AG04450 (cell line): ENCODE data around the gene SLC22A5. TPM values are rescaled to one million over a fixed set of nuclear protein-coding genes. Genes with fewer than 3 reads are reported as not detected.
A peak's percentile ranks its signal among the peaks of the same experiment; 100 is the strongest.

Source experiments
- CTCF ChIA-PET: fragments of 300-600, 350-600 bp; formaldehyde crosslinking; extraction: SDS; loops from one replicate; lab custom pipeline; 2022; ENCODE audit warnings: antibody characterized with exemption, inconsistent platforms; lab: Charles Lee
- POLR2A ChIA-PET: fragments of 350-600 bp; formaldehyde crosslinking; extraction: SDS; loops from one replicate; lab custom pipeline; 2021; ENCODE audit warnings: antibody characterized with exemption, inconsistent platforms; lab: Yijun Ruan, JAX
- DNase-seq: peaks from one replicate; pipeline ENCODE4 v3.0.0-alpha.2; 2011; ENCODE audit warnings: low read depth, low spot score
- H3K27ac ChIP-seq: one replicate; pipeline ENCODE4 v1.5.1; 2012; ENCODE audit warnings: low read depth, low read length, control low read depth
- H3K27me3 ChIP-seq: one replicate; pipeline ENCODE4 v1.6.0; 2012; ENCODE audit warnings: low read length; ENCODE audit not compliant: control insufficient read depth, insufficient read depth
- H3K4me3 ChIP-seq: 2 replicates; pipeline ENCODE4 v1.5.1; 2011; ENCODE audit warnings: mild to moderate bottlenecking, low read depth, low read length, control low read depth
- H3K9me3 ChIP-seq: 2 replicates; pipeline ENCODE4 v1.5.1; 2012; ENCODE audit warnings: low read length; ENCODE audit not compliant: control insufficient read depth, insufficient read depth
- CTCF ChIP-seq: IDR thresholded peaks from 2 replicates; pipeline ENCODE4 v1.5.1; 2011; ENCODE audit warnings: low read depth, low read length, control low read depth, inconsistent platforms
- polyA plus RNA-seq: library from polyadenylated mRNA; depleted of rRNA; stranded (reverse); fragments of >200 nt; gene quantifications from 2 replicates; pipeline ENCODE4 v1.2.3, GENCODE V29; 2011

SLC22A5 gene
- polyA plus RNA-seq, 1 experiment, result 6.9 TPM

- ChIA-PET CTCF (interaction anchor here (1.1 to 3.6 kb wide), 3 partner anchors 120 to 438 kb away, joined by 4 to 16 read pairs (median 6); no protein-coding TSS in a partner anchor), POLR2A (no interaction called here)
- no peak for TF ChIP-seq CTCF
- Histone ChIP-seq H3K9me3 (no peaks in the 10 kb centered on the region), H3K27ac (no peak overlapping the region), H3K27me3 (no peaks in the 10 kb centered on the region), H3K4me3 (no peak overlapping the region)
- no peak for DNase-seq
Observed at GRCh38 chr5:132381614-132382013, 12.1 kb downstream of the SLC22A5 start.

DNA sequence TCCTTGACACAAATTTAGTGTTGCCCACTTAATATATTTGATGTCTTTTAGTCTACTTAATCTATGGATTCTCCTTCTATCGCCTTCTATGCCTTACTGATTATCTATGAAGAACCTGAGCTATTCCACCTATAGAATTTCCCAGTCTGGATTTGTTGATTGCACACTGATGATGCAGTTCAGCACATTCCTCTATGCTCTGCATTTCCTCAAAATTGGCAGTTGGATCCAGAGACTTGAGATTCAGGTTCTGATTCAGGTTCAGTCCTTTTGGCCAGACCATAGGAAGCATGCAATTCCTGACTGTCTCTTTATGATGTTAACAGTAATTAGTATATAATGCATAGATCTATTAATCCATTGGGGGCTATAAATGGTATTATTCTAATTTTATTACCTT is 13.8 kb downstream of the SLC22A5 start:
- POLR2A ChIA-PET, result interaction anchor here (0.7 kb wide), 1 partner anchor 304 kb away, joined by 3 read pairs; no protein-coding TSS in a partner anchor
- no peak overlapping the region for H3K4me3 ChIP-seq
- H3K27me3 ChIP-seq, result no peaks in the 10 kb centered on the region
- no peak overlapping the region for H3K27ac ChIP-seq
- no peak for DNase-seq
- TF ChIP-seq CTCF, result no peak
- no peaks in the 10 kb centered on the region for H3K9me3 ChIP-seq
- CTCF ChIA-PET, result interaction anchor here (0.9 to 9.2 kb wide), 5 partner anchors 9 to 437 kb away, joined by 3 to 209 read pairs (median 4); no protein-coding TSS in a partner anchor

- H3K4me3 ChIP-seq, result no peak overlapping the region
- H3K9me3 ChIP-seq, result no peaks in the 10 kb centered on the region
- no peak for TF ChIP-seq CTCF
- ChIA-PET POLR2A (interaction anchor here (0.7 kb wide), 1 partner anchor 304 kb away, joined by 3 read pairs; no protein-coding TSS in a partner anchor), CTCF (interaction anchor here (0.8 to 9.2 kb wide), 5 partner anchors 8 to 482 kb away, joined by 3 to 209 read pairs (median 16); partner anchors contain the start of genes GDF9 and UQCRQ)
- no peaks in the 10 kb centered on the region for H3K27me3 ChIP-seq
- H3K27ac ChIP-seq, result no peak overlapping the region
- DNase-seq, result no peak
Observed at GRCh38 chr5:132383984-132384383, 14.5 kb downstream of the SLC22A5 start.

GRCh38 chr5:132384506-132385050 is 15.1 kb downstream of the SLC22A5 start:
- DNase-seq, result no peak
- Histone ChIP-seq H3K27ac (no peak overlapping the region), H3K9me3 (no peaks in the 10 kb centered on the region), H3K27me3 (no peaks in the 10 kb centered on the region), H3K4me3 (no peak overlapping the region)
- no peak for TF ChIP-seq CTCF
- ChIA-PET POLR2A (no interaction called here), CTCF (interaction anchor here (3.0 to 9.2 kb wide), 4 partner anchors 18 to 481 kb away, joined by 16 to 209 read pairs (median 18); partner anchors contain the start of genes GDF9 and UQCRQ)

DNA sequence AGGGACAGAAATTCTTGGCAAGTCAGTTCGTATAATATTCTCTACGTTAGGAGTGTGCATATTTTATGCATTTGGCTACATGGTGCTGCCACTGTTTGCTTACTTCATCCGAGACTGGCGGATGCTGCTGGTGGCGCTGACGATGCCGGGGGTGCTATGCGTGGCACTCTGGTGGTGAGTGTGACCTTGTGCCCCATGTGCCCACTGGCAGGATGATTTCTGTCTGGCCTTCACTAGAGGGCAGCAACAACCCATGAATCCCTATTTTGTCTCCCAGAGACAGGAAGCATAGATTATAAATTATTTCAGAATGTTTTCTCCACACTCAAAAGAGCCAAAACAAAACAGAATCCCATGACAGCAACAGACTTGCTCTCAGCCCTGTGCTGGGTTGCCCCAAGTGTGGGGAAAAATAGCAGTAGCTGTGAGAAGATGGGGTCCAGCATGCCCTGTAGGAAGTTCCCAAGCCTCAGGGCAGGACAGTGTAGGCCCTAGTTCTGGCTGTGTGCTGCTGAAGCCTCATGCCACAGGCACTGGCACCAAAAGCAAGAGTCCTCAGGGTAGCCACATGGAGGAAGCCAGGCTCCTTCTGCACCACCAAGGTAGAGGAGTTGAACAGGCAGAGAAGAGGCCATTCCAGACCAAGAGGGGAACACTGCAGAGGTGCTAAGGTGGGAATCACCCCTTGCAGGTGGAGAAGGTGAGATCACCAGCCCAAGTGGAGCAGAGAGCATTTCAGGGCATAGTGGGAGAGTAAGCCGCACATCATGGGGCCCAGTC is 16.0 kb downstream of the SLC22A5 start:
- H3K27ac ChIP-seq, result peak overlapping the region; percentile 49
- CTCF ChIA-PET, result interaction anchor here (0.5 to 9.2 kb wide), 37 partner anchors 11 to 498 kb away, joined by 3 to 209 read pairs (median 6); partner anchors contain the start of genes GDF9, IRF1, SHROOM1 and SLC22A5
- no peak for DNase-seq

More for the DNA sequence above, 16.0 kb downstream of the SLC22A5 start:
- Histone ChIP-seq H3K27me3 (no peaks in the 10 kb centered on the region), H3K4me3 (no peak overlapping the region), H3K9me3 (no peaks in the 10 kb centered on the region)
- POLR2A ChIA-PET, result interaction anchor here (1.5 kb wide), 1 partner anchor 105 kb away, joined by 3 read pairs; the partner anchor contains the start of gene IRF1
- TF ChIP-seq CTCF, result peak; percentile 81
